ENCODE measurements around the gene ASTL.

DNA sequence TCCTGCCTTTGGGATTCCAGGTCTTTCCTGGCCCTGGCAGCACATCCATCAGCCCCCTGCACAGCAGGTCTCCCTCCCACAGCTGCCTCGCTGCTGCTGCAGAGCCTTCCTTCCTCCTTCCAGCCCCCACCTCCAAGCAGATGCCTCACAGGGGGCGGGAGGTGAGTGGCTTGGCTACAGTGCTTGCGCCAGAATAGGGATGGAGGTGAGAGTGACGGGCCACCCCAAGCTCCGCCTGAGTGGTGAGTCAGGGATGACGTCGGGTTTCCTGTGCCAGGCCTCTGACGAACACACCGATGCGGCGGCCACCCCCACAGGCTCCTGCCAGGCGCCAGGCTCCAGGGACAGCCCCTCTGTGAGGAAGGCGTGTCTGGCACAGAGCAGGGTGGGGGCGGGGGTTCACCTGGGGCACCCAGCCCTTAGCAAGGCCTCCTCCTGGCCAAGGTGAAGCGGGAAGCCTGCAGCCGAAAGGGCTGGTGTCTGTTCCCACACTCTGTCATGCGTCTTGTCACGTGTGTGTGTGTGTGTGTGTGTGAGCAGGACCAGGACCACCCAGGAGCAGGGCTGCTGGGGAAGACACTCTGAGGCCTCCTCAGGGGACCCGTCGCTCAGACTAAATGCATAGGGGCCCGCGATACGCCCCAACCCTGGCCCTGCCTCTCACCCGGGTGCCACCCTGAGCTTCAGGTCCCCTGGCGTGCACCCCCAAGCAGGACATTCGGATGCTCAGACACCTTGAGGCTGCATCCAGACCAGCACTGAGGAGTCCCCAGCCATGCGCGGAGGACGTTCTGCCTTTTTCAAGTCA is 10.3 kb upstream of the ASTL start:
- TF ChIP-seq CTCF (IDR thresholded peaks at IDR 0.05; ENCODE audit: low read depth, low read length, missing input control) (no peak), YY1 (IDR thresholded peaks at IDR 0.05) (no peak), ATF3 (IDR thresholded peaks at IDR 0.05) (no peak), ZBTB33 (IDR thresholded peaks at IDR 0.05) (no peak), RXRA (IDR thresholded peaks at IDR 0.05) (no peak), FOXA1 (IDR thresholded peaks at IDR 0.05) (no peak), EGR1 (IDR thresholded peaks at IDR 0.05; ENCODE audit: low read depth in 2 of 2) (no peak), RAD21 (IDR thresholded peaks at IDR 0.05) (no peak)
- TF ChIP-seq, protein P1, sequence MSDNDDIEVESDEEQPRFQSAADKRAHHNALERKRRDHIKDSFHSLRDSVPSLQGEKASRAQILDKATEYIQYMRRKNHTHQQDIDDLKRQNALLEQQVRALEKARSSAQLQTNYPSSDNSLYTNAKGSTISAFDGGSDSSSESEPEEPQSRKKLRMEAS (IDR thresholded peaks at IDR 0.05) = no peak

All from liver (tissue), 3 donors.